GM12878 (cell line): ENCODE results near the gene IRAK3. TPM values are rescaled to one million over a fixed set of nuclear protein-coding genes. Genes with fewer than 3 reads are reported as not detected.

ENCODE experiments used
- EGR1 ChIP-seq, 2 experiments: IDR thresholded peaks; 1 replicate in 1 of 2; 2 replicates in 1 of 2; pipeline ENCODE4 v1.6.1; 2011 to 2012; ENCODE audit warnings: low read depth in 2 of 2, low read length in 2 of 2, borderline replicate concordance in 1 of 2, mild to moderate bottlenecking in 1 of 2, moderate library complexity in 1 of 2
- NFXL1 ChIP-seq: fragments of 450-650 bp; IDR thresholded peaks from 2 replicates; pipeline ENCODE4 v1.6.1; 2017; ENCODE audit warnings: antibody characterized with exemption, mild to moderate bottlenecking, borderline replicate concordance
- RCOR1 ChIP-seq: conservative IDR thresholded peaks from 2 replicates; pipeline ENCODE4 v1.6.1; 2012; ENCODE audit warnings: low read depth, low read length, improper control_type of control experiment
- SRF ChIP-seq, 2 experiments: IDR thresholded peaks; 2 replicates each; pipeline ENCODE4 v1.6.1; 2011; ENCODE audit warnings: low read depth in 2 of 2, low read length in 2 of 2, mild to moderate bottlenecking in 1 of 2, moderate library complexity in 1 of 2
- polyA plus RNA-seq, 11 experiments: library from polyadenylated mRNA; depleted of rRNA in 4 of 11; unstranded in 6 of 11; stranded (reverse) in 5 of 11; fragments of >200 nt; fragmentation: Nextera tagmentation in 4 of 11; fragmentation: Illumina TruSeq in 1 of 11; extraction: Ambion mirVana in 4 of 11; extraction: Trizol in 1 of 11; gene quantifications; 1 replicate in 1 of 11; 2 replicates in 10 of 11; pipeline versions ENCODE4 v1.2.1 to v1.2.3, GENCODE V29; 2011 to 2016; ENCODE audit warnings: inconsistent platforms in 2 of 11, missing spikeins in 2 of 11, low read depth in 1 of 11
- total RNA-seq, 4 experiments: library from RNA; depleted of rRNA in 3 of 4; stranded (reverse); fragments of >200 nt in 3 of 4; fragmentation: Illumina TruSeq in 1 of 4; extraction: Trizol in 1 of 4; gene quantifications; 2 replicates each; pipeline versions ENCODE4 v1.2.1 to v1.2.3, GENCODE V29; 2013 to 2021
- TF ChIP-seq, protein P1 (sequence below): fragments of 450-650 bp; IDR thresholded peaks from 2 replicates; pipeline ENCODE4 v1.6.1; 2018; ENCODE audit warnings: mild to moderate bottlenecking, low read depth, moderate library complexity; ENCODE audit not compliant: partially characterized antibody
- TF ChIP-seq, protein P2 (sequence below): IDR thresholded peaks from 2 replicates; pipeline ENCODE4 v1.6.1; 2012; ENCODE audit warnings: mild to moderate bottlenecking, low read depth, low read length

The IRAK3 gene
- total and polyA plus RNA-seq, 10 of the 15 experiments (the other 5 are each of a cell fraction or from before 2014, with no cell fraction given) = 1.4 to 14.1 (median 5.4) TPM

DNA sequence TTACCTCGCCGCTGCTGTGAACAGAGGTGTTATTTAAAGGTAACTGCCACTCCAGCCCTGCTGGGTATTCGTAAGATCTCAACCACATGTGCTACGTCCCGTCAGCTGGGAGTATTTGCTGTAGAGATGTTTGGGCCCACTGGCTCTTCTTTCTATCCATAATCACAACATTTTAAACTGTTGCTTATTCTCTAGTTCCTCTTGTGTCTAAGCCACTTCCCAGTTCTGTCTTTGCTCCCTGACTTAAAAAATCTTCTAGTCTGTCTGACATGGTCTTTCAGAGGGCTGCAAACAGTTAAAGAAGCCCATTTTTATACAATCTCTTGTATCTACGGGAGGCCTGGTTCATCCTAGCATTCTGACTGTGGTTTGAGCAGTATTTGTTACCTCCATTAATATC is 80.1 kb downstream of the IRAK3 start (continued):
- TF ChIP-seq, protein P1, sequence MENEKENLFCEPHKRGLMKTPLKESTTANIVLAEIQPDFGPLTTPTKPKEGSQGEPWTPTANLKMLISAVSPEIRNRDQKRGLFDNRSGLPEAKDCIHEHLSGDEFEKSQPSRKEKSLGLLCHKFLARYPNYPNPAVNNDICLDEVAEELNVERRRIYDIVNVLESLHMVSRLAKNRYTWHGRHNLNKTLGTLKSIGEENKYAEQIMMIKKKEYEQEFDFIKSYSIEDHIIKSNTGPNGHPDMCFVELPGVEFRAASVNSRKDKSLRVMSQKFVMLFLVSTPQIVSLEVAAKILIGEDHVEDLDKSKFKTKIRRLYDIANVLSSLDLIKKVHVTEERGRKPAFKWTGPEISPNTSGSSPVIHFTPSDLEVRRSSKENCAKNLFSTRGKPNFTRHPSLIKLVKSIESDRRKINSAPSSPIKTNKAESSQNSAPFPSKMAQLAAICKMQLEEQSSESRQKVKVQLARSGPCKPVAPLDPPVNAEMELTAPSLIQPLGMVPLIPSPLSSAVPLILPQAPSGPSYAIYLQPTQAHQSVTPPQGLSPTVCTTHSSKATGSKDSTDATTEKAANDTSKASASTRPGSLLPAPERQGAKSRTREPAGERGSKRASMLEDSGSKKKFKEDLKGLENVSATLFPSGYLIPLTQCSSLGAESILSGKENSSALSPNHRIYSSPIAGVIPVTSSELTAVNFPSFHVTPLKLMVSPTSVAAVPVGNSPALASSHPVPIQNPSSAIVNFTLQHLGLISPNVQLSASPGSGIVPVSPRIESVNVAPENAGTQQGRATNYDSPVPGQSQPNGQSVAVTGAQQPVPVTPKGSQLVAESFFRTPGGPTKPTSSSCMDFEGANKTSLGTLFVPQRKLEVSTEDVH = no peak
- TF ChIP-seq RCOR1 (no peak), SRF (IDR thresholded peaks at IDR 0.05; ENCODE audit: low read depth in 2 of 2, low read length in 2 of 2) (no peak), NFXL1 (no peak), EGR1 (IDR thresholded peaks at IDR 0.05; ENCODE audit: borderline replicate concordance in 1 of 2, low read depth in 2 of 2, low read length in 2 of 2) (no peak)
- TF ChIP-seq, protein P2, sequence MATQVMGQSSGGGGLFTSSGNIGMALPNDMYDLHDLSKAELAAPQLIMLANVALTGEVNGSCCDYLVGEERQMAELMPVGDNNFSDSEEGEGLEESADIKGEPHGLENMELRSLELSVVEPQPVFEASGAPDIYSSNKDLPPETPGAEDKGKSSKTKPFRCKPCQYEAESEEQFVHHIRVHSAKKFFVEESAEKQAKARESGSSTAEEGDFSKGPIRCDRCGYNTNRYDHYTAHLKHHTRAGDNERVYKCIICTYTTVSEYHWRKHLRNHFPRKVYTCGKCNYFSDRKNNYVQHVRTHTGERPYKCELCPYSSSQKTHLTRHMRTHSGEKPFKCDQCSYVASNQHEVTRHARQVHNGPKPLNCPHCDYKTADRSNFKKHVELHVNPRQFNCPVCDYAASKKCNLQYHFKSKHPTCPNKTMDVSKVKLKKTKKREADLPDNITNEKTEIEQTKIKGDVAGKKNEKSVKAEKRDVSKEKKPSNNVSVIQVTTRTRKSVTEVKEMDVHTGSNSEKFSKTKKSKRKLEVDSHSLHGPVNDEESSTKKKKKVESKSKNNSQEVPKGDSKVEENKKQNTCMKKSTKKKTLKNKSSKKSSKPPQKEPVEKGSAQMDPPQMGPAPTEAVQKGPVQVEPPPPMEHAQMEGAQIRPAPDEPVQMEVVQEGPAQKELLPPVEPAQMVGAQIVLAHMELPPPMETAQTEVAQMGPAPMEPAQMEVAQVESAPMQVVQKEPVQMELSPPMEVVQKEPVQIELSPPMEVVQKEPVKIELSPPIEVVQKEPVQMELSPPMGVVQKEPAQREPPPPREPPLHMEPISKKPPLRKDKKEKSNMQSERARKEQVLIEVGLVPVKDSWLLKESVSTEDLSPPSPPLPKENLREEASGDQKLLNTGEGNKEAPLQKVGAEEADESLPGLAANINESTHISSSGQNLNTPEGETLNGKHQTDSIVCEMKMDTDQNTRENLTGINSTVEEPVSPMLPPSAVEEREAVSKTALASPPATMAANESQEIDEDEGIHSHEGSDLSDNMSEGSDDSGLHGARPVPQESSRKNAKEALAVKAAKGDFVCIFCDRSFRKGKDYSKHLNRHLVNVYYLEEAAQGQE = no peak
